RWPE1 (cell line): ENCODE data around the gene ZNF524.
A peak's percentile ranks its signal among the peaks of the same experiment; 100 is the strongest.

Experiments
- CTCF ChIA-PET: fragments of 350-600 bp; sonication (Branson Sonifier 250); formaldehyde crosslinking; extraction: SDS; loops from one replicate; lab custom pipeline; 2021; lab: Yijun Ruan, JAX
- POLR2A ChIA-PET: fragments of 400-600 bp; formaldehyde crosslinking; extraction: SDS; loops from one replicate; lab custom pipeline; 2020; ENCODE audit warnings: antibody characterized with exemption; ENCODE audit not compliant: low non-redundant PET; lab: Yijun Ruan, JAX
- DNase-seq: peaks from one replicate; pipeline ENCODE4 v3.0.0; 2012; ENCODE audit warnings: low spot score
- H3K27ac ChIP-seq: fragments of 450-650 bp; 2 replicates; pipeline ENCODE4 v1.5.1; 2017
- TF ChIP-seq, protein P1 (sequence below): fragments of 450-650 bp; conservative IDR thresholded peaks from 2 replicates; pipeline ENCODE4 v1.5.1; 2017; ENCODE audit warnings: low read depth, mild to moderate bottlenecking

The ZNF524 gene

DNA sequence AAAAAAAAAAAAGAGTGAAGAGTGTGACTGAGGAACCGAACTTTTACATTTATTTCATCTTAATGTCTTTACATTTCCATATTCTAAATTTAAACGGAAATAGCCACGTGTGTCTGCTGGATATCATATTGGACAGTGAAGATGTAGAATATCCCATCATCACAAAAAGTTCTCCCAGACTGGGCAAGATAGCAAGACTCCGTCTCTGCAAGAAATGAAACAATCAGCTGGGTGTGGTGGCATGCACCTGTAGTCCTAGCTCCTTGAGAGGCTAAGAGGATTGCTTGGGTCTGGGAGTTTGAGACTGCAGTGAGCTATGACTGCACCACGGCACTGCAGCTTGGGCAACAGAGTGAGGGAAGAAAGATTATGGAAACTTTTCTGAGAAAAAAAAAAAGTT is 23.3 kb upstream of the ZNF524 start:
- H3K27ac ChIP-seq, result peak overlapping the region; percentile 39
- POLR2A ChIA-PET, result no interaction called here
- no peak for DNase-seq
- CTCF ChIA-PET, result interaction anchor here (0.5 to 0.6 kb wide), 4 partner anchors 24 to 458 kb away, joined by 3 to 5 read pairs (median 3); no protein-coding TSS in a partner anchor
- TF ChIP-seq, protein P1, sequence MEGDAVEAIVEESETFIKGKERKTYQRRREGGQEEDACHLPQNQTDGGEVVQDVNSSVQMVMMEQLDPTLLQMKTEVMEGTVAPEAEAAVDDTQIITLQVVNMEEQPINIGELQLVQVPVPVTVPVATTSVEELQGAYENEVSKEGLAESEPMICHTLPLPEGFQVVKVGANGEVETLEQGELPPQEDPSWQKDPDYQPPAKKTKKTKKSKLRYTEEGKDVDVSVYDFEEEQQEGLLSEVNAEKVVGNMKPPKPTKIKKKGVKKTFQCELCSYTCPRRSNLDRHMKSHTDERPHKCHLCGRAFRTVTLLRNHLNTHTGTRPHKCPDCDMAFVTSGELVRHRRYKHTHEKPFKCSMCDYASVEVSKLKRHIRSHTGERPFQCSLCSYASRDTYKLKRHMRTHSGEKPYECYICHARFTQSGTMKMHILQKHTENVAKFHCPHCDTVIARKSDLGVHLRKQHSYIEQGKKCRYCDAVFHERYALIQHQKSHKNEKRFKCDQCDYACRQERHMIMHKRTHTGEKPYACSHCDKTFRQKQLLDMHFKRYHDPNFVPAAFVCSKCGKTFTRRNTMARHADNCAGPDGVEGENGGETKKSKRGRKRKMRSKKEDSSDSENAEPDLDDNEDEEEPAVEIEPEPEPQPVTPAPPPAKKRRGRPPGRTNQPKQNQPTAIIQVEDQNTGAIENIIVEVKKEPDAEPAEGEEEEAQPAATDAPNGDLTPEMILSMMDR, result no peak

DNA sequence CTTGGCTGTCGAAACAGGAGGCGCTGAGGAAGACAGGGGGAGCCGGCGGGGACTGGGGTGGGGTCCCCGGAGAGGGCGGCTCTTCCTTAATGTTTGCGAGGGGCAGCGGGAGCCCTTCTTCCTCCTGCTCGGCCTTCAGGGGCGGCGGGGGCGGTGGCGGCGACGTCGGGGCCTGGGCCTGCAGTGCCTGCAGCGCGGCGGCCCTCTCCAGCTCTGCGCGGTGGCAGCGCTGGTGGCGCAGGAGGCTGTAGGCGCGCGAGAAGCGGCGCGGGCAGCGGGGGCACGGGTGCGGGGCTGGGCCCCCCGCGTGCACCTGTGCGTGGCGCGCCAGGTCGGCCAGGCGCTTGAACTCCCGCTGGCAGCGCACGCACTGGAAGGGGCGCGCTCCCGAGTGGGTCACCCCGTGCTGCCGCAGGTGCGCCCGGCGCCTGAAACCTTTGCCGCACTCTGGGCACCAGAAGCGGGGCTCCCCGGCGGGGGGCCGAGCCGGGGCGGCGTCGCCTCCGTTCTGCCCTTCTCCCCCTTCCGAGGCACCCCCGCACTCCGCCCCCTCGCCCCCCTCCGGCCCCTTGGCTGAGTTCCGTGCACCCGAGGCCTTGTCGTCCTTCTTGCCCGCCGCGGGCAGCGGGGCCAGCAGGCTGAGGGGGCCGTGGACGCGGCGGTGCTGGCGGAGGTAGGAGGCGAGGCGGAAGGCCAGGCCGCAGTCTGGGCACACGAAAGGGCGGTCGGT is 21.9 kb upstream of the ZNF524 start:
- no peak for DNase-seq
- TF ChIP-seq, protein P1, result no peak
- no peak overlapping the region for H3K27ac ChIP-seq
- POLR2A ChIA-PET, result interaction anchor here (0.6 kb wide), 1 partner anchor 298 kb away, joined by 3 read pairs; the partner anchor contains the start of gene HSPBP1
- CTCF ChIA-PET, result no interaction called here

DNA sequence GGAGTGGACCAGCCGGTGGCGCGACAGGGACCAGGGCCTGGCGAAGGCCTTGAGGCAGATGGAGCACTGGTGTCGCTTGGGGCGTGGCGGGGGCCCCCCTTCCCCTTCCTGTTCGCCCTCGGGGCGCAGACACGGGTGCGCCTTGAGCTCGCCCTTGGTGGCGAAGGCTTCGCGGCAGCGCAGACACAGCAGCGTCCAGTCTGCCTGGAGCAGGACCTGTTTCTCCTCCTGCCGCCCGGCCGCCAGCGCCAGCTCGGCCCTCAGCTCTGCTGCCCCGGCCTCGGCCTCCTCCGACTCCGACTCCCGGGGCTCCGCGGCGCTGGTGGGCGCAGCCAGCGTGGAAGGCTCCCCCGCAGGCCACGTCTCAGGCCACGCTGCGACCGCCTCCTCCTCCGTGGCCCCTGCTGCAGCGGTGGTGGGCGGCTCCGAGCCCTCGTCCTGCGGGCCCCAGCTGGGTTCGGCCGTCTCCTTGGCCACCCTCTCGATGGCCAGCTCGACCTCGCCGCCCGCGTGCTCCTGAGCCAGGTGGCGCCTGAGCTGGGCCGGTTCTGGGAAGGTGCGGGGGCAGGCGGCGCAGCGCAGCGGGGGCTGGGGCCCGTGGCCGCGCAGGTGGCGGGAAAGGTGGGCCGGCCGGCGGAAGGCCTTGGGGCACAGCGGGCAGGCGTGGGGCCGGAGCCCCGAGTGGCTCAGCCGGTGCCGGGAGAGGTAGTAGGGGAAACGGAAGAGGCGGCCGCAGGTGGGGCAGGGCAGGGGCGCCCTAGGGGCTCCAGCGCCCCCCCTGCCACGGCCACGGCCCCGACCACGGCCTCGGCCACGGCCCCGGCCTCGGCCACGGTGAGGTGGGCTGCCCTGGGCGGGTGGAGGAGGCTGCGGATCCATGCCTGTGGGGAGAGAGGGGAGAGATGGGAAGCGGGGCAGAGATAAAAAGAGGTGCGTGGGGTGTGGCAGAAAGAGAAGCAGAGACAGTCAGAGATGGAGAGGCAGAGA is 21.0 kb upstream of the ZNF524 start:
- TF ChIP-seq, protein P1, result no peak
- ChIA-PET CTCF (no interaction called here), POLR2A (interaction anchor here (0.6 kb wide), 1 partner anchor 299 kb away, joined by 3 read pairs; the partner anchor contains the start of gene HSPBP1)
- no peak for DNase-seq
- H3K27ac ChIP-seq, result peak overlapping the region; percentile 87

DNA sequence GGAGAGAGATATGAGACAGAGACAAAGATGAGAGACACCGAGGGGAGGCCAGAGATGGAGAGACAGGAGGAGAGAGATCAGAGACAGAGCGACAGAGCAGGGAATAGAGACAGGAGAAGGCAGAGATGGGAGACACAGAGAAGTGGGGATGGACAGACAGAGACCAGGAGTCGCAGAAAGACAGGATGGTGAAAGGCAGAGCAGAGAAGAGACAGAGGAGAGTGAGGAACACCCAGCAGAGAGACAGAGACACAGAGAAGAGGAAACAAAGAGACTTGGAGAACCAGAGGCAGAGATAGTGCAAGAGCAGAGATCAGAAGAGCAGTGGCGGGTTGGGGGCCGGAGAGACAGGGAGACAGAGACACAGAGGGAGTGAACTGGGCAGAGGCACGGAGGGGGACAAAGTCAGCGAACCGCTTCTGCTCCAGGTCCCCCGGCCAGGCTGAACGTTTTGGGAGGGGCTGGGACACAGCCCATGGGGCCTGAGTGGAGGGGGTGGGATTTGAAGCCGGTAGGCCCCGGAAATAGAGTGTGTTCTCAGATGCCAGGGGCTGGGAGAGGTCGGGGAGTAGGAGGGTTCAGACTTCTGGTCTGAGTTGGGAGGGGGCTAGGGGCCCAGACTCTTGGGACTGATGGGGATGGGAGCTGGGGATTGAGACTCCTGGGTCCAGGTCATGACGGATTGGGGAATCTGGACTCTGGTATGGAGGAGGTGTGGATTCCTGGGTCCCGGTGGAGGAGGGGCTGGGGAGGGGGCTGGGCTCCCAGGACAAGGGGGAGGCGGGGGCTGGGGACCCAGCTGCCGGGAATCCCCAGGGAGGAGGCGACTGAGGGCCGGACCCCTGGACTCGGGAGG is 20.1 kb upstream of the ZNF524 start:
- CTCF ChIA-PET, result interaction anchor here (0.5 kb wide), 1 partner anchor 114 kb away, joined by 3 read pairs; no protein-coding TSS in a partner anchor
- no peak for DNase-seq
- peak overlapping the region; percentile 87 for H3K27ac ChIP-seq
- TF ChIP-seq, protein P1, result no peak
- POLR2A ChIA-PET, result interaction anchor here (0.6 to 0.7 kb wide), 3 partner anchors 84 to 290 kb away, joined by 3 to 6 read pairs (median 3); no protein-coding TSS in a partner anchor

- POLR2A ChIA-PET, result interaction anchor here (0.6 to 1.0 kb wide), 5 partner anchors 19 to 291 kb away, joined by 3 to 6 read pairs (median 3); partner anchors contain the start of gene FIZ1
- DNase-seq, result peak; percentile 77
- peak within 1 kb of the TSS; percentile 87 for H3K27ac ChIP-seq
- CTCF ChIA-PET, result interaction anchor here (0.5 to 0.6 kb wide), 2 partner anchors 114 to 483 kb away, joined by 3 read pairs; no protein-coding TSS in a partner anchor
- TF ChIP-seq, protein P1, result no peak
Observed at GRCh38 chr19:55580628-55581144, 19.4 kb upstream of the ZNF524 start, which contains the start of gene ZNF579. ZNF579 (minus strand) TSS chr19:55580848; CDS start chr19:55579639, 1,209 bp downstream.
